RKO (cell line): Measurements from ENCODE around the gene HTD2.

Experiments
- DNase-seq: peaks from one replicate; pipeline ENCODE4 v3.0.0-alpha.2; 2016; ENCODE audit warnings: low spot score

Gene HTD2

GRCh38 chr3:58292866-58293265 is 13.5 kb upstream of the HTD2 start:
- no peak for DNase-seq

GRCh38 chr3:58293516-58293915 is 12.8 kb upstream of the HTD2 start:
- no peak for DNase-seq

DNA sequence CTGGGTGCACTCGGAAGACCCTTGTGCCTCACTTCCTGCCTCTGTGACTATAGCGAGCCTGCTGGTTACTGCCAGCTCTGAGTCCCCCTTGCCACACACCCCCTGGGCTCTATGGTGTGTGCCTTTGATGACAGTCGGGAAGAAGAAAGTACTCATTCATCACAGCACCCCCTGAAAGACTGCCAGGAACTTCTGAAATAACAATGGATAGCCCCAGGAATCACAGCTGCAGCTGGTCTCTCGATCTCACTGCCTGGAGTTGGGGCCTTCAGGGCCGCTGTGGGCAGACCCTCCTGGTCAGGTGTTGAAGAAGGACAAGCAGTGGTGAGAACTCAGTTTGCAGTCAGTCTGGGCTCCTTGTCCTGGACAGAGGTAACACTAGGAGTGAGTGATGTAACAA is 10.1 kb upstream of the HTD2 start:
- no peak for DNase-seq

- DNase-seq = no peak
Observed at GRCh38 chr3:58296843-58297242, 9.5 kb upstream of the HTD2 start.

GRCh38 chr3:58298190-58298589 is 8.1 kb upstream of the HTD2 start:
- no peak for DNase-seq

DNA sequence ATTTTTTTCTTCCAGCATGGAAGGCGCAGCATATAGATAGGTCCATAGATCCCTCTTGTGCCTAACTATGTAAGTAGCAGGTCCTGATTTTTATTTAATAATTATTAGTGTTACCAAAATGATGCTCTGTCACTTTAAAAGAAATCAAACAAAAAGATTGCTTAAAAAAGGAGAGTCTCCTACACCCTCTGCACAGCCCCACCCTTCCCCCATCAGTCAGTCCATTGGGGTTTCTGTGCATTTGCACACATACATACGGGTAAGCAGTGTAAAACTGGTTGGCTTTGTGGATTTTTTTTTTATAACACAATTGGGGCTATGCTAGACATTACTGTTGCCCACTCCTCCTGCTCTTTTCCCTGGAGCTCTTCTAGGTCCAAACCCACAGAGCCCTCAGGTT is 7.2 kb upstream of the HTD2 start:
- no peak for DNase-seq

- peak; percentile 66 for DNase-seq
Observed at GRCh38 chr3:58299839-58300516, 6.3 kb upstream of the HTD2 start.

DNA sequence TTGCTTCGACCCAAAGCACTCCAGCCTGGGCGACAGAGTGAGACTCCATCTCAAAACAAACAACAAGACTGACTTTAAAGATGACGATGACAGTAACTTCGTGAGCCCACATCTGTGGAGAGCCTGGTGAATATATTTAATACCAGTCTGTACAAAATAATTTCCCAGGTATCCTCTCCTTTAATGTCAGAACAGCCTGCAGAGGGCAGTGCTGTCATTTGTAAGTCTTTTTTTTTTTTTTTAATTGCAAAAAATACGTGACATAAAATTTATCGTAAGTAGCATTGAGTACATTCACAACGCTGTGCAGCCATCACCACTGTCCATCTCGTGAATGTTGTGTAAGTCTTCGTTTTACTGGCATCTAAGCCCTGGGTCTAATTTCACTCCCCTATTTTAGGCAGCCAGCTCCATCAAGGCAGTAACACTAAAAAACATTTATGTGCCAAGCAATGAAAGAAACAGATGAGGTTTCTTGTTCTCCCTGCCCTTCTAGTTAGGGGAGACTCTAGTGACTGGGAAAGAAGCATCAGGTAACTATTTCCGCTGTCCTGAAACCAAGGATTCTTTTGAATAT is 1.4 kb downstream of the HTD2 start:
- DNase-seq = peak; percentile 72

- DNase-seq = no peak
Observed at GRCh38 chr3:58308728-58309127, 2.4 kb downstream of the HTD2 start.

GRCh38 chr3:58317811-58318210 is 11.5 kb downstream of the HTD2 start:
- no peak for DNase-seq

GRCh38 chr3:58321791-58322190 is 15.5 kb downstream of the HTD2 start:
- no peak for DNase-seq

DNA sequence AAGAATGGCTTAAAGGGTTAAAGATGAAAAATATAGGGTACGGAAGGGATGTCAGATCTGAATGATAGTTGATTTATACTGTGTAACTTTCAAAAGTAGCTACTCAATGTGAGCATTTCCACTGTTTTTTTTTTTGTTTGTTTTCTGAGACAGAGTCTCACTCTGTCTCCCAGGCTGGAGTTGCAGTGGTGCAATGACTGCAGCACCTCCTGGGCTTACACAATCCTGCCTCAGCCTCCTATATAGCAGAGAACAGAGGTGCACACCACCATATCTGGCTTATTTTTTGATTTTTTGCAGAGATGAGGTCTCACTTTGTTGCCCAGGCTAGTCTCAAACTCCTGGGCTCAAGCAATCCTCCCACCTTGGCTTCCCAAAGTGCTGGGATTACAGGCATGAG is 16.5 kb downstream of the HTD2 start:
- no peak for DNase-seq

- no peak for DNase-seq
Observed at GRCh38 chr3:58323529-58324390, 17.4 kb downstream of the HTD2 start.

GRCh38 chr3:58324391-58325390 is 18.4 kb downstream of the HTD2 start:
- no peak for DNase-seq

GRCh38 chr3:58325525-58325992 is 19.2 kb downstream of the HTD2 start:
- DNase-seq = no peak

- DNase-seq = no peak
Observed at GRCh38 chr3:58326267-58326900, 20.1 kb downstream of the HTD2 start.

- no peak for DNase-seq
Observed at GRCh38 chr3:58329150-58329921, 23.0 kb downstream of the HTD2 start.

GRCh38 chr3:58329922-58330413 is 23.6 kb downstream of the HTD2 start:
- no peak for DNase-seq

GRCh38 chr3:58331593-58332152 is 25.4 kb downstream of the HTD2 start:
- no peak for DNase-seq
